Stomach (tissue), 9 donors: ENCODE measurements around the gene CHD9. TPM values are rescaled to one million over a fixed set of nuclear protein-coding genes. Genes with fewer than 3 reads are reported as not detected.

Source experiments
- DNase-seq, 2 donors: peaks; one replicate each; pipeline versions ENCODE4 v3.0.0 to v3.0.0-alpha.2; 2013 to 2019
- H3K27ac ChIP-seq, 5 donors: fragments of 200-600 bp in 4 of 5; sonication (generic) in 4 of 5; one replicate each; pipeline ENCODE4 v1.5.1; 2013 to 2019; ENCODE audit warnings: mild to moderate bottlenecking in 1 of 5, moderate library complexity in 1 of 5
- H3K27me3 ChIP-seq, 3 donors: fragments of 200-600 bp; sonication (generic); one replicate each; pipeline ENCODE4 v1.5.1; 2017 to 2019; ENCODE audit warnings: mixed run types in 1 of 3
- H3K36me3 ChIP-seq, 4 donors: fragments of 200-600 bp; sonication (generic); 1 replicate in 3 of 4; 2 replicates in 1 of 4; pipeline ENCODE4 v1.5.1; 2016 to 2019
- H3K4me1 ChIP-seq, 4 donors: fragments of 200-600 bp; sonication (generic); one replicate each; pipeline ENCODE4 v1.5.1; 2016 to 2019
- H3K4me3 ChIP-seq, 4 donors: fragments of 200-600 bp; sonication (generic) in 3 of 4; one replicate each; pipeline ENCODE4 v1.5.1; 2016 to 2019; ENCODE audit warnings: mild to moderate bottlenecking in 1 of 4
- H3K9me3 ChIP-seq, 4 donors: fragments of 200-600 bp; sonication (generic); one replicate each; pipeline ENCODE4 v1.5.1; 2016 to 2019
- CTCF ChIP-seq, 7 experiments: fragments of 450-650 bp in 4 of 7; fragments of 200-600 bp in 3 of 7; sonication (generic) in 3 of 7; IDR thresholded peaks; one replicate each; pipeline ENCODE4 v1.5.1; 2016 to 2019; ENCODE audit warnings: antibody characterized with exemption in 7 of 7, control low read depth in 2 of 7, mild to moderate bottlenecking in 1 of 7
- EP300 ChIP-seq: sonication (generic); formaldehyde crosslinking; IDR thresholded peaks from one replicate; pipeline ENCODE4 v1.6.1; 2017; ENCODE audit warnings: antibody characterized with exemption
- POLR2A ChIP-seq, 4 donors: fragments of 450-650 bp; IDR thresholded peaks; one replicate each; pipeline ENCODE4 v1.6.1; 2016; ENCODE audit warnings: antibody characterized with exemption in 4 of 4, control low read depth in 2 of 4, mild to moderate bottlenecking in 1 of 4, moderate library complexity in 1 of 4
- POLR2AphosphoS5 ChIP-seq, 3 donors: sonication (generic); formaldehyde crosslinking; IDR thresholded peaks; one replicate each; pipeline ENCODE4 v1.6.1; 2016; ENCODE audit warnings: antibody characterized with exemption in 3 of 3
- WGBS, 5 donors: extraction: QIAGEN DNeasy Blood & Tissue Kit in 3 of 5; methylation state at CpG; one replicate each; pipeline versions ENCODE4 v1.1.5 to v1.1.7; 2013 to 2018; 5-methylcytosine and 5-hydroxymethylcytosine counted together
- intact Hi-C: fragments of 100-400 bp; cut with DNase I; formaldehyde crosslinking; loops from one replicate; pipeline ENCODE4 v1.15.1; 2023; ENCODE audit warnings: low total_unique reads
- polyA plus RNA-seq, 3 donors: library from polyadenylated mRNA; stranded (reverse); fragments of 200-250 nt; gene quantifications; one replicate each; pipeline ENCODE4 v1.2.3, GENCODE V29; 2013
- total RNA-seq, 5 donors: library from RNA; depleted of rRNA; stranded (reverse); fragments of >200 nt; gene quantifications; one replicate each; pipeline versions ENCODE4 v1.1.0 to v1.2.3, GENCODE V29; 2014 to 2016
- donor health status: healthy with polysubstance abuse.
- donor health status: Bipolar disorder and iron deficiency.
- donor health status: healthy.

The CHD9 gene
- total and polyA plus RNA-seq, 8 donors: 8.1 to 224 (median 29.4) TPM

GRCh38 chr16:53198933-53199332 is 144.1 kb downstream of the CHD9 start:
- H3K9me3 ChIP-seq: no peaks in the 10 kb centered on the region
- no peak for TF ChIP-seq POLR2AphosphoS5 (IDR thresholded peaks at IDR 0.05)
- TF ChIP-seq POLR2A (IDR thresholded peaks at IDR 0.05): no peak
- no peak for TF ChIP-seq CTCF (IDR thresholded peaks at IDR 0.05)
- TF ChIP-seq EP300: no peak
- intact Hi-C loops: no loop called here
- peaks cover 0 to 10% (median 2%) of the 10 kb centered on the region in 4 donors for H3K4me1 ChIP-seq
- no peak overlapping the region for H3K27ac ChIP-seq
- H3K4me3 ChIP-seq: no peak overlapping the region
- peaks cover 0 to 13% (median 0%) of the 10 kb centered on the region in 4 donors for H3K36me3 ChIP-seq
- no peak for DNase-seq
- no peaks in the 10 kb centered on the region for H3K27me3 ChIP-seq

- no peak for DNase-seq
- H3K4me1 ChIP-seq: peaks cover 0 to 4% (median 1%) of the 10 kb centered on the region in 4 donors
- no peaks in the 10 kb centered on the region for H3K9me3 ChIP-seq
- no peak overlapping the region for H3K27ac ChIP-seq
- intact Hi-C loops: no loop called here
- H3K4me3 ChIP-seq: no peak overlapping the region
- WGBS, 5 donors: 57 to 96% (median 96%) methylated on average over 1 of the region's 1 CpG
- H3K36me3 ChIP-seq: peaks cover 0 to 16% (median 0%) of the 10 kb centered on the region in 4 donors
- no peaks in the 10 kb centered on the region for H3K27me3 ChIP-seq
- TF ChIP-seq CTCF (IDR thresholded peaks at IDR 0.05): no peak
- TF ChIP-seq POLR2A (IDR thresholded peaks at IDR 0.05): no peak
- no peak for TF ChIP-seq POLR2AphosphoS5 (IDR thresholded peaks at IDR 0.05)
- no peak for TF ChIP-seq EP300
Observed at GRCh38 chr16:53201900-53202299, 147.1 kb downstream of the CHD9 start.

- DNase-seq: no peak
Observed at GRCh38 chr16:53202398-53202797, 147.6 kb downstream of the CHD9 start.

GRCh38 chr16:53207810-53208752 is 153.3 kb downstream of the CHD9 start:
- Histone ChIP-seq H3K36me3 (peaks cover 0 to 3% (median 0%) of the 10 kb centered on the region in 4 donors), H3K27ac (peak overlapping the region; percentile 77 to 88 (median 83)), H3K27me3 (no peaks in the 10 kb centered on the region), H3K9me3 (no peaks in the 10 kb centered on the region), H3K4me1 (peaks cover 0 to 57% (median 34%) of the 10 kb centered on the region in 4 donors), H3K4me3 (peak overlapping the region; percentile 32 to 44 (median 37))
- intact Hi-C loops: no loop called here
- no peak for TF ChIP-seq EP300
- peak in 1 of 3 donors; percentile 33 for TF ChIP-seq POLR2AphosphoS5 (IDR thresholded peaks at IDR 0.05)
- peak in 4 of 7 experiments; percentile 25 to 46 (median 45) for TF ChIP-seq CTCF (IDR thresholded peaks at IDR 0.05)
- TF ChIP-seq POLR2A (IDR thresholded peaks at IDR 0.05): no peak
- 4 to 17% (median 7%) methylated on average over 8 of the region's 8 CpGs for WGBS, 5 donors
- peak; percentile 39 to 94 for DNase-seq

More at GRCh38 chr16:53202398-53202797, 147.6 kb downstream of the CHD9 start:
- peaks cover 0 to 5% (median 2%) of the 10 kb centered on the region in 4 donors for H3K4me1 ChIP-seq
- no peaks in the 10 kb centered on the region for H3K27me3 ChIP-seq
- H3K27ac ChIP-seq: no peak overlapping the region
- intact Hi-C loops: no loop called here
- no peak overlapping the region for H3K4me3 ChIP-seq
- H3K9me3 ChIP-seq: no peaks in the 10 kb centered on the region
- peaks cover 0 to 16% (median 0%) of the 10 kb centered on the region in 4 donors for H3K36me3 ChIP-seq
- no peak for TF ChIP-seq EP300
- TF ChIP-seq CTCF (IDR thresholded peaks at IDR 0.05): no peak
- no peak for TF ChIP-seq POLR2AphosphoS5 (IDR thresholded peaks at IDR 0.05)
- TF ChIP-seq POLR2A (IDR thresholded peaks at IDR 0.05): no peak
